Nephron progenitor cell (in vitro differentiated cells): ENCODE data around the gene PLEKHA5.

Experiments
- DNase-seq: peaks from one replicate; pipeline ENCODE4 v3.0.0; 2021
- H3K27ac Mint-ChIP-seq: 2 replicates; pipeline ENCODE4 v1.8.0; 2021; ENCODE audit warnings: mild to moderate bottlenecking, moderate library complexity, mixed read lengths
- H3K27me3 Mint-ChIP-seq: 2 replicates; pipeline ENCODE4 v1.8.0; 2021; ENCODE audit warnings: mild to moderate bottlenecking, low read depth, mixed read lengths; ENCODE audit not compliant: poor library complexity
- H3K36me3 Mint-ChIP-seq: 2 replicates; pipeline ENCODE4 v1.8.0; 2021; ENCODE audit warnings: low read depth, mixed read lengths
- H3K4me1 Mint-ChIP-seq: 2 replicates; pipeline ENCODE4 v1.8.0; 2021; ENCODE audit warnings: mixed read lengths
- H3K4me3 Mint-ChIP-seq: 2 replicates; pipeline ENCODE4 v1.8.0; 2021; ENCODE audit warnings: mild to moderate bottlenecking, moderate library complexity, mixed read lengths
- H3K9me3 Mint-ChIP-seq: 2 replicates; pipeline ENCODE4 v1.8.0; 2021; ENCODE audit warnings: mild to moderate bottlenecking, moderate library complexity, mixed read lengths
- TF ChIP-seq, protein P1 (sequence below): fragments of 200-600 bp; sonication (generic); IDR thresholded peaks from 2 replicates; pipeline ENCODE4 v1.5.0; 2021; ENCODE audit warnings: antibody characterized with exemption

Gene PLEKHA5

DNA sequence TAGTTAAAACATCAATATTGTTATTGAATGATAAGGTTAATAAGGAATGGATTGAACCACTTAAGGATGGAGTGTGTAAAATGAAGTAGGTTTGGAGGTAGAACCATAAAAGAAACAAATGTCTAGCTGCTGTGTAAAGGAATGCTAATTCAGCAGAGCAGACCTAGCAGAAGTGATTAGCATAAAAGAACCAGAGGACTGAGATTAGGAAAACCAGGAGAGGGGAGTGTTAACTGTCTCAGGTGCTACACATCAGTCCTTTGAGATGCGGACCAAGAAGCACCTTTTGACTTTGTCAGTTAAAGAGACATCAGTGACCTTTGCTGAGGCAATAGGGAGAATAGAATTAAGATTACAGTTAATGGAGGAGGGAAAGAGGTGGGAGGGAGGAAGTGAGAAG is 84.5 kb downstream of the PLEKHA5 start:
- Mint-ChIP-seq H3K9me3 (peaks cover 17% of the 10 kb centered on the region), H3K27ac (no peak overlapping the region), H3K27me3 (no peaks in the 10 kb centered on the region), H3K4me3 (no peak overlapping the region), H3K4me1 (no peaks in the 10 kb centered on the region), H3K36me3 (peaks cover 27% of the 10 kb centered on the region)
- no peak for DNase-seq
- TF ChIP-seq, protein P1, sequence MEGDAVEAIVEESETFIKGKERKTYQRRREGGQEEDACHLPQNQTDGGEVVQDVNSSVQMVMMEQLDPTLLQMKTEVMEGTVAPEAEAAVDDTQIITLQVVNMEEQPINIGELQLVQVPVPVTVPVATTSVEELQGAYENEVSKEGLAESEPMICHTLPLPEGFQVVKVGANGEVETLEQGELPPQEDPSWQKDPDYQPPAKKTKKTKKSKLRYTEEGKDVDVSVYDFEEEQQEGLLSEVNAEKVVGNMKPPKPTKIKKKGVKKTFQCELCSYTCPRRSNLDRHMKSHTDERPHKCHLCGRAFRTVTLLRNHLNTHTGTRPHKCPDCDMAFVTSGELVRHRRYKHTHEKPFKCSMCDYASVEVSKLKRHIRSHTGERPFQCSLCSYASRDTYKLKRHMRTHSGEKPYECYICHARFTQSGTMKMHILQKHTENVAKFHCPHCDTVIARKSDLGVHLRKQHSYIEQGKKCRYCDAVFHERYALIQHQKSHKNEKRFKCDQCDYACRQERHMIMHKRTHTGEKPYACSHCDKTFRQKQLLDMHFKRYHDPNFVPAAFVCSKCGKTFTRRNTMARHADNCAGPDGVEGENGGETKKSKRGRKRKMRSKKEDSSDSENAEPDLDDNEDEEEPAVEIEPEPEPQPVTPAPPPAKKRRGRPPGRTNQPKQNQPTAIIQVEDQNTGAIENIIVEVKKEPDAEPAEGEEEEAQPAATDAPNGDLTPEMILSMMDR: no peak

- H3K36me3 Mint-ChIP-seq: peaks cover 16% of the 10 kb centered on the region
- no peak overlapping the region for H3K27ac Mint-ChIP-seq
- DNase-seq: no peak
- H3K4me3 Mint-ChIP-seq: no peak overlapping the region
- H3K27me3 Mint-ChIP-seq: no peaks in the 10 kb centered on the region
- H3K9me3 Mint-ChIP-seq: peaks cover 12% of the 10 kb centered on the region
- TF ChIP-seq, protein P1: no peak
- no peaks in the 10 kb centered on the region for H3K4me1 Mint-ChIP-seq
Measured at GRCh38 chr12:19215115-19215514, 85.6 kb downstream of the PLEKHA5 start.

GRCh38 chr12:19217446-19217845 is 87.9 kb downstream of the PLEKHA5 start:
- H3K9me3 Mint-ChIP-seq: no peaks in the 10 kb centered on the region
- no peak for DNase-seq
- no peaks in the 10 kb centered on the region for H3K27me3 Mint-ChIP-seq
- H3K4me3 Mint-ChIP-seq: no peak overlapping the region
- no peak overlapping the region for H3K27ac Mint-ChIP-seq
- TF ChIP-seq, protein P1: no peak
- H3K4me1 Mint-ChIP-seq: peaks cover 7% of the 10 kb centered on the region
- H3K36me3 Mint-ChIP-seq: peaks cover 10% of the 10 kb centered on the region

GRCh38 chr12:19220205-19220604 is 90.7 kb downstream of the PLEKHA5 start:
- no peaks in the 10 kb centered on the region for H3K27me3 Mint-ChIP-seq
- no peak for DNase-seq
- no peak overlapping the region for H3K4me3 Mint-ChIP-seq
- no peak overlapping the region for H3K27ac Mint-ChIP-seq
- peaks cover 14% of the 10 kb centered on the region for H3K4me1 Mint-ChIP-seq
- H3K9me3 Mint-ChIP-seq: no peaks in the 10 kb centered on the region
- H3K36me3 Mint-ChIP-seq: peaks cover 16% of the 10 kb centered on the region
- TF ChIP-seq, protein P1: no peak

- H3K4me3 Mint-ChIP-seq: no peak overlapping the region
- H3K36me3 Mint-ChIP-seq: peaks cover 23% of the 10 kb centered on the region
- H3K4me1 Mint-ChIP-seq: peaks cover 14% of the 10 kb centered on the region
- peak overlapping the region; percentile 51 for H3K27ac Mint-ChIP-seq
- H3K9me3 Mint-ChIP-seq: no peaks in the 10 kb centered on the region
- no peaks in the 10 kb centered on the region for H3K27me3 Mint-ChIP-seq
- TF ChIP-seq, protein P1: no peak
- no peak for DNase-seq
Measured at GRCh38 chr12:19220852-19221466, 91.4 kb downstream of the PLEKHA5 start.

- Mint-ChIP-seq H3K9me3 (no peaks in the 10 kb centered on the region), H3K4me3 (no peak overlapping the region), H3K4me1 (peaks cover 14% of the 10 kb centered on the region), H3K27me3 (no peaks in the 10 kb centered on the region), H3K27ac (no peak overlapping the region), H3K36me3 (peaks cover 26% of the 10 kb centered on the region)
- no peak for DNase-seq
- TF ChIP-seq, protein P1: no peak
Measured at GRCh38 chr12:19222558-19222957, 93.0 kb downstream of the PLEKHA5 start.
